ENCODE measurements around the gene CFAP91.

DNA sequence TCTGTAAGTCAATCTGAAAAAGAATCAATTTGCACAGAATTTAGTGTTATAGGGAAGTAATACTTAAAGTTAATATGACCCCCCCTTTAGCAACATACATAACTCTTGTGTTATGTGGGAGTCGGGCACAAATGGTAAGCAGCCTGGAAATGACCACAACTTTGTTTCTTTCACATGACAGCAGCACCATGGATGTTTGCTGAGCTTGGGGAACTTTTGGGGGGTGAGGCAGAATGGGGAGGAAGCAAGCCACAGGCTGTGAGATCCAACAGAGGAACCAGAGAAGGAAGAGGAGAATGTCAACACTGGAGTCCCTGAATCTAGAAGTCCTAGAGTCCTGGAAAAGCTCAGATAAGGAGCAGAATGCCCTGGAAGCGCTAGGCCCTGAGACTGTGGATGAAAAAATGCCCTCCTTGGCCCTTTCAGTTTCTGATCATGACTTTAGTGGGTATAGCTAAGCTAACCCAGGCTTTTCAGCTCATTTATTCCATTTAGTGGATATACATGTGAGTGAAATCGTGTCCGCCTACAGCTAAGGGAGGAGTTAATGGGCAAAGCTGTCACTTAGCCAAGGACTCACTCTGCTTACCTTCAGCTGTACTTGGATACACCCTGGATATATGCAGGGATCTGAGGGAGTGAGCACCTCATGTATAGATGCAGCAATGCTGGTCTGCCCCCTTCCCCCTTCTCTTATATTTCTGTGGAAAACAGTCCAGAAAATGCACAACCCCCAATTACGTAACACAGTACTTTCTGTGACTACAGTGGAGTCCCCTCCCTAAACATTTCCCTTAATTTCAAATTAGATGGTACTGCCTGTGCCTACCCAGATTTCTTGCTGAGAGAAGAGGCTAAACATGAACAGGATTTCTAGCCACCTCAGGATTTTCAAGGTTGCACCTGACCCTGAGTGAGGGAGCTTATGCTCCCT lies 39.1 kb downstream of the CFAP91 start:
- TF ChIP-seq, protein P1, sequence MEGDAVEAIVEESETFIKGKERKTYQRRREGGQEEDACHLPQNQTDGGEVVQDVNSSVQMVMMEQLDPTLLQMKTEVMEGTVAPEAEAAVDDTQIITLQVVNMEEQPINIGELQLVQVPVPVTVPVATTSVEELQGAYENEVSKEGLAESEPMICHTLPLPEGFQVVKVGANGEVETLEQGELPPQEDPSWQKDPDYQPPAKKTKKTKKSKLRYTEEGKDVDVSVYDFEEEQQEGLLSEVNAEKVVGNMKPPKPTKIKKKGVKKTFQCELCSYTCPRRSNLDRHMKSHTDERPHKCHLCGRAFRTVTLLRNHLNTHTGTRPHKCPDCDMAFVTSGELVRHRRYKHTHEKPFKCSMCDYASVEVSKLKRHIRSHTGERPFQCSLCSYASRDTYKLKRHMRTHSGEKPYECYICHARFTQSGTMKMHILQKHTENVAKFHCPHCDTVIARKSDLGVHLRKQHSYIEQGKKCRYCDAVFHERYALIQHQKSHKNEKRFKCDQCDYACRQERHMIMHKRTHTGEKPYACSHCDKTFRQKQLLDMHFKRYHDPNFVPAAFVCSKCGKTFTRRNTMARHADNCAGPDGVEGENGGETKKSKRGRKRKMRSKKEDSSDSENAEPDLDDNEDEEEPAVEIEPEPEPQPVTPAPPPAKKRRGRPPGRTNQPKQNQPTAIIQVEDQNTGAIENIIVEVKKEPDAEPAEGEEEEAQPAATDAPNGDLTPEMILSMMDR (IDR thresholded peaks at IDR 0.05): no peak
- no peak for TF ChIP-seq POLR2A (IDR thresholded peaks at IDR 0.05)
